ENCODE data around the gene ZNF423. TPM values are rescaled to one million over a fixed set of nuclear protein-coding genes. Genes with fewer than 3 reads are reported as not detected.

Gene ZNF423
- polyA plus RNA-seq, 1 of the 3 experiments (the other 2 are of a cell fraction), result 1.2 TPM

- Histone ChIP-seq H3K9me2 (no peaks in the 10 kb centered on the region), H3F3A (replicated peaks; ENCODE audit: insufficient read depth) (no peaks in the 10 kb centered on the region), H3K4me1 (ENCODE audit: control insufficient read depth in 1 of 2, insufficient read depth in 2 of 2, low read depth in 1 of 2, low read length in 1 of 2) (peaks cover 4 to 19% of the 10 kb centered on the region in 2 experiments; a peak in 1 of 4 replicates), H3K9ac (no peak overlapping the region), H3K4me2 (no peak overlapping the region), H3K9me3 (no peaks in the 10 kb centered on the region), H3K36me3 (replicated peaks in 1 of 2; ENCODE audit: control insufficient read depth in 1 of 2, insufficient read depth in 2 of 2, low read length in 1 of 2) (no peaks in the 10 kb centered on the region), H4K20me1 (ENCODE audit: insufficient read depth) (no peaks in the 10 kb centered on the region), H3K27me3 (ENCODE audit: insufficient read depth) (no peaks in the 10 kb centered on the region), H3K79me2 (ENCODE audit: insufficient read depth) (no peaks in the 10 kb centered on the region), H3K27ac (ENCODE audit: low read depth in 2 of 2, low read length in 1 of 2) (no peak overlapping the region; a peak in 1 of 4 replicates), H3K4me3 (ENCODE audit: low read depth in 2 of 2, low read length in 1 of 2) (no peak overlapping the region), H2AFZ (ENCODE audit: low read depth) (no peak overlapping the region)
- WGBS (ENCODE audit: low lambda C conversion rate), result 70% methylated on average over 12 of the region's 15 CpGs
- POLR2A ChIA-PET, result no interaction called here
- TF ChIP-seq CHD2 (IDR thresholded peaks at IDR 0.05; ENCODE audit: low read length, partially characterized antibody) (no peak), SMC3 (IDR thresholded peaks at IDR 0.05; ENCODE audit: low read depth, low read length) (no peak), USF1 (IDR thresholded peaks at IDR 0.05; ENCODE audit: borderline replicate concordance, low read depth) (no peak), RCOR1 (IDR thresholded peaks at IDR 0.05; ENCODE audit: low read length) (no peak), RXRA (IDR thresholded peaks at IDR 0.05; ENCODE audit: borderline replicate concordance, low read depth) (no peak), EZH2phosphoT487 (IDR thresholded peaks at IDR 0.05; ENCODE audit: borderline replicate concordance, low read depth) (no peak), FOXJ3 (CRISPR knock-in tag; IDR thresholded peaks at IDR 0.05) (no peak), TAF1 (IDR thresholded peaks at IDR 0.05; ENCODE audit: borderline replicate concordance, low read depth, low read length) (no peak), NRF1 (IDR thresholded peaks at IDR 0.05; ENCODE audit: low read depth, low read length) (no peak), CTCF (IDR thresholded peaks at IDR 0.05) (no peak), EP300 (IDR thresholded peaks at IDR 0.05; ENCODE audit: borderline replicate concordance in 1 of 2, low read depth in 1 of 2, low read length in 1 of 2) (no peak), USF2 (IDR thresholded peaks at IDR 0.05; ENCODE audit: borderline replicate concordance, low read depth, low read length) (no peak), MEF2A (IDR thresholded peaks at IDR 0.05; ENCODE audit: borderline replicate concordance, low read depth) (no peak), POLR2AphosphoS5 (IDR thresholded peaks at IDR 0.05; ENCODE audit: low read depth, low read length) (no peak), GATA2 (CRISPR knock-in tag; IDR thresholded peaks at IDR 0.05) (no peak), IRF3 (IDR thresholded peaks at IDR 0.05; ENCODE audit: low read depth, low read length) (no peak)
- CTCF ChIA-PET, result no interaction called here
- no peak for DNase-seq
Measured at GRCh38 chr16:49828533-49829267, 27.2 kb downstream of the ZNF423 start.
